PC-3 (cell line): ENCODE results near the gene RERE. TPM values are rescaled to one million over a fixed set of nuclear protein-coding genes. Genes with fewer than 3 reads are reported as not detected.
A peak's percentile ranks its signal among the peaks of the same experiment; 100 is the strongest.

Source experiments
- ATAC-seq: fragments of 200-7000 bp; cut with Tn5 transposase; 2 replicates; pipeline ENCODE4 v1.9.1; 2020; ENCODE audit warnings: mild to moderate bottlenecking, moderate library complexity
- BruUV-seq: library from RNA; stranded (reverse); fragments of 400-500 nt; replicated peaks from 2 replicates; lab custom pipeline; 2021; lab: Mats Ljungman, UMichigan
- CTCF ChIA-PET: fragments of 300-600 bp; sonication (Branson Sonifier 250); formaldehyde crosslinking; loops from one replicate; lab custom pipeline; 2022; ENCODE audit warnings: antibody characterized with exemption; lab: Charles Lee
- POLR2A ChIA-PET: fragments of 300-600 bp; sonication (Branson Sonifier 250); formaldehyde crosslinking; loops from one replicate; lab custom pipeline; 2022; ENCODE audit warnings: antibody characterized with exemption; ENCODE audit not compliant: unreplicated experiment; lab: Charles Lee
- DNase-seq: peaks from one replicate; pipeline ENCODE4 v3.0.0-alpha.2; 2015
- H2AFZ ChIP-seq: fragments of 300-600 bp; sonication (generic); 2 replicates; pipeline ENCODE4 v1.6.0; 2016; ENCODE audit warnings: antibody characterized with exemption, low read length
- H3F3A ChIP-seq: fragments of 300-600 bp; sonication (generic); one replicate; pipeline ENCODE4 v1.6.0; 2017; ENCODE audit warnings: antibody characterized with exemption, low read length, control low read depth, mild to moderate bottlenecking; ENCODE audit not compliant: unreplicated experiment
- H3K27ac ChIP-seq: fragments of 300-600 bp; sonication (generic); 2 replicates; pipeline ENCODE4 v1.5.1; 2016; ENCODE audit warnings: mild to moderate bottlenecking, low read length
- H3K27me3 ChIP-seq: fragments of 300-600 bp; sonication (generic); 2 replicates; pipeline ENCODE4 v1.6.1; 2016; ENCODE audit warnings: low read length, mixed read lengths
- H3K36me3 ChIP-seq: fragments of 300-600 bp; sonication (generic); 2 replicates; pipeline ENCODE4 v1.6.1; 2016; ENCODE audit warnings: low read depth, mixed run types, low read length, mixed read lengths
- H3K4me1 ChIP-seq: fragments of 300-600 bp; sonication (generic); 2 replicates; pipeline ENCODE4 v1.5.1; 2016; ENCODE audit warnings: low read length; ENCODE audit not compliant: insufficient read depth
- H3K4me2 ChIP-seq: fragments of 300-600 bp; sonication (generic); 2 replicates; pipeline ENCODE4 v1.6.0; 2016; ENCODE audit warnings: low read length
- H3K4me3 ChIP-seq: fragments of 300-600 bp; sonication (generic); 2 replicates; pipeline ENCODE4 v1.5.1; 2016; ENCODE audit warnings: mild to moderate bottlenecking, low read length, mixed read lengths
- H3K79me2 ChIP-seq: fragments of 300-600 bp; sonication (generic); 2 replicates; pipeline ENCODE4 v1.6.1; 2017; ENCODE audit warnings: low read length, mixed read lengths
- H3K9ac ChIP-seq: fragments of 300-600 bp; sonication (generic); 2 replicates; pipeline ENCODE4 v1.6.0; 2016; ENCODE audit warnings: mild to moderate bottlenecking, low read length
- H3K9me2 ChIP-seq: fragments of 300-600 bp; sonication (generic); replicated peaks from 2 replicates; pipeline ENCODE4 v1.6.1; 2016; ENCODE audit warnings: mixed run types, low read length, mixed read lengths
- H3K9me3 ChIP-seq: fragments of 300-600 bp; sonication (generic); 2 replicates; pipeline ENCODE4 v1.6.1; 2016; ENCODE audit warnings: low read length, mixed read lengths
- H4K20me1 ChIP-seq: fragments of 300-600 bp; sonication (generic); 2 replicates; pipeline ENCODE4 v1.6.1; 2016; ENCODE audit warnings: low read length, mixed read lengths
- CTCF ChIP-seq: fragments of 300-600 bp; sonication (generic); conservative IDR thresholded peaks from 2 replicates; pipeline ENCODE4 v1.5.1; 2017; ENCODE audit warnings: antibody characterized with exemption, low read depth, mild to moderate bottlenecking, low read length
- EZH2 ChIP-seq: fragments of 300-600 bp; sonication (generic); IDR thresholded peaks from one replicate; pipeline ENCODE4 v1.6.1; 2017; ENCODE audit warnings: antibody characterized with exemption, mild to moderate bottlenecking, low read length; ENCODE audit not compliant: unreplicated experiment
- EZH2phosphoT487 ChIP-seq: fragments of 300-600 bp; sonication (generic); IDR thresholded peaks from 2 replicates; pipeline ENCODE4 v1.6.1; 2018; ENCODE audit warnings: mild to moderate bottlenecking, antibody characterized with exemption, low read length, borderline replicate concordance
- intact Hi-C: fragments of 100-400 bp; cut with micrococcal nuclease; formaldehyde crosslinking; loops from 2 replicates; pipeline ENCODE4 v1.9.0; 2023
- total RNA-seq: library from RNA; depleted of rRNA; stranded (reverse); fragments of >200 nt; gene quantifications from 2 replicates; pipeline ENCODE4 v1.2.3, GENCODE V29; 2014

The RERE gene
- total RNA-seq, 1 experiment from 2014 or later = 24.2 TPM

- no TSS peak for BruUV-seq
- ChIA-PET POLR2A (no interaction called here), CTCF (no interaction called here)
- no peaks in the 10 kb centered on the region for H3K9me2 ChIP-seq
- peaks cover 90% of the 10 kb centered on the region for H3K79me2 ChIP-seq
- no peaks in the 10 kb centered on the region for H3K9me3 ChIP-seq
- H3K27me3 ChIP-seq = no peaks in the 10 kb centered on the region
- no peaks in the 10 kb centered on the region for H3F3A ChIP-seq
- intact Hi-C loops = no loop called here
- no peaks in the 10 kb centered on the region for H3K36me3 ChIP-seq
- DNase-seq = no peak
- no peak overlapping the region for H3K4me2 ChIP-seq
- H3K27ac ChIP-seq = no peak overlapping the region
- no peak overlapping the region for H2AFZ ChIP-seq
- H4K20me1 ChIP-seq = peaks cover 16% of the 10 kb centered on the region
- peaks cover 48% of the 10 kb centered on the region for H3K4me1 ChIP-seq
- H3K4me3 ChIP-seq = no peak overlapping the region
- TF ChIP-seq CTCF (no peak), EZH2phosphoT487 (no peak), EZH2 (no peak)
- ATAC-seq = no peak
- H3K9ac ChIP-seq = no peak overlapping the region
Observed at GRCh38 chr1:8676813-8677212, 140.6 kb downstream of the RERE start.

- no peak overlapping the region for H3K9ac ChIP-seq
- no peaks in the 10 kb centered on the region for H3K27me3 ChIP-seq
- H2AFZ ChIP-seq = no peak overlapping the region
- H3K4me2 ChIP-seq = no peak overlapping the region
- H3K4me3 ChIP-seq = no peak overlapping the region
- no peaks in the 10 kb centered on the region for H3F3A ChIP-seq
- DNase-seq (no peak), ATAC-seq (no peak)
- peaks cover 13% of the 10 kb centered on the region for H4K20me1 ChIP-seq
- CTCF ChIA-PET = no interaction called here
- H3K36me3 ChIP-seq = no peaks in the 10 kb centered on the region
- POLR2A ChIA-PET = no interaction called here
- TF ChIP-seq CTCF (no peak), EZH2 (no peak)
- H3K4me1 ChIP-seq = peaks cover 47% of the 10 kb centered on the region
- H3K27ac ChIP-seq = no peak overlapping the region
- BruUV-seq = no TSS peak
- intact Hi-C loops = no loop called here
- H3K9me2 ChIP-seq = no peaks in the 10 kb centered on the region
- H3K9me3 ChIP-seq = no peaks in the 10 kb centered on the region
- peaks cover 90% of the 10 kb centered on the region for H3K79me2 ChIP-seq
Observed at GRCh38 chr1:8676072-8676471, 141.4 kb downstream of the RERE start.

- no peak overlapping the region for H3K4me3 ChIP-seq
- H3K36me3 ChIP-seq = no peaks in the 10 kb centered on the region
- no peak overlapping the region for H3K9ac ChIP-seq
- H3K9me2 ChIP-seq = no peaks in the 10 kb centered on the region
- H3K27me3 ChIP-seq = no peaks in the 10 kb centered on the region
- ATAC-seq = peak; percentile 66
- no peak overlapping the region for H2AFZ ChIP-seq
- ChIA-PET POLR2A (no interaction called here), CTCF (no interaction called here)
- H3K4me1 ChIP-seq = peaks cover 47% of the 10 kb centered on the region
- H3K4me2 ChIP-seq = peak overlapping the region; percentile 26
- H3K79me2 ChIP-seq = peaks cover 90% of the 10 kb centered on the region
- no peaks in the 10 kb centered on the region for H3K9me3 ChIP-seq
- H3K27ac ChIP-seq = 0 out of 2 replicates have a peak overlapping the region, but pooled peaks have one; percentile 7
- H4K20me1 ChIP-seq = peaks cover 13% of the 10 kb centered on the region; the same call in 1 of the 2 replicates
- DNase-seq = peak; percentile 58
- H3F3A ChIP-seq = no peaks in the 10 kb centered on the region
- intact Hi-C loops = no loop called here
- no TSS peak for BruUV-seq
- TF ChIP-seq CTCF = no peak
- TF ChIP-seq EZH2 = no peak
- no peak for TF ChIP-seq EZH2phosphoT487
Observed at GRCh38 chr1:8674912-8675311, 142.5 kb downstream of the RERE start.
